HepG2 (cell line): ENCODE results near the gene CLIC3. TPM values are rescaled to one million over a fixed set of nuclear protein-coding genes. Genes with fewer than 3 reads are reported as not detected.

ENCODE experiments used
- ATAC-seq: fragments of 200-7000 bp; cut with Tn5 transposase; 3 replicates; pipeline ENCODE4 v1.9.1; 2020; ENCODE audit warnings: mild to moderate bottlenecking, moderate library complexity
- BruUV-seq: library from RNA; stranded (reverse); fragments of 400-500 nt; replicated peaks from 2 replicates; lab custom pipeline; 2021; lab: Mats Ljungman, UMichigan
- CTCF ChIA-PET: fragments of 300-600 bp; formaldehyde crosslinking; extraction: SDS; loops from one replicate; lab custom pipeline; 2021; ENCODE audit warnings: low total read pairs, inconsistent platforms, low intra/inter-chr PET ratio; lab: Yijun Ruan, JAX
- POLR2A ChIA-PET: fragments of 350-600 bp; sonication (Branson Sonifier 250); formaldehyde crosslinking; loops from one replicate; lab custom pipeline; 2020; ENCODE audit warnings: antibody characterized with exemption, inconsistent platforms; lab: Yijun Ruan, JAX
- DNase-seq: peaks from one replicate; pipeline ENCODE4 v3.0.0-alpha.2; 2015; ENCODE audit warnings: low spot score
- FAIRE-seq: peaks from 3 replicates; lab custom pipeline; 2011; peaks lifted over from hg19 to GRCh38; lab: Jason Lieb, UNC
- H2AFZ ChIP-seq: one replicate; pipeline ENCODE4 v1.6.1; 2011; ENCODE audit warnings: low read length, inconsistent platforms
- H3K27ac ChIP-seq: fragments of 300-600 bp; 3 replicates; pipeline ENCODE4 v1.8.0; 2011; ENCODE audit warnings: mixed run types, mild to moderate bottlenecking, mixed read lengths, low read length, inconsistent platforms; ENCODE audit not compliant: insufficient read depth; ENCODE audit errors: extremely low read length
- H3K27me3 ChIP-seq, 2 experiments: fragments of 200-600 bp in 1 of 2; 2 replicates in 1 of 2; 3 replicates in 1 of 2; pipeline versions ENCODE4 v1.6.0 to v1.8.0; 2011; ENCODE audit warnings: low read length in 2 of 2, mild to moderate bottlenecking in 2 of 2, moderate library complexity in 2 of 2, inconsistent platforms in 1 of 2; ENCODE audit not compliant: insufficient read depth in 2 of 2, control insufficient read depth in 1 of 2
- H3K36me3 ChIP-seq, 2 experiments: fragments of 200-600 bp in 1 of 2; replicated peaks in 1 of 2; 2 replicates in 1 of 2; 3 replicates in 1 of 2; pipeline versions ENCODE4 v1.5.1 to v1.8.0; 2011; ENCODE audit warnings: low read length in 2 of 2, inconsistent platforms in 1 of 2; ENCODE audit not compliant: insufficient read depth in 2 of 2, control insufficient read depth in 1 of 2
- H3K4me1 ChIP-seq: 2 replicates; pipeline ENCODE4 v1.5.1; 2012; ENCODE audit warnings: low read length, inconsistent platforms; ENCODE audit not compliant: insufficient read depth
- H3K4me2 ChIP-seq: 2 replicates; pipeline ENCODE4 v1.6.0; 2011; ENCODE audit warnings: low read depth, low read length, inconsistent platforms
- H3K4me3 ChIP-seq, 3 experiments: fragments of 200-600 bp in 1 of 3; sonication (generic), shearing (Covaris generic) in 1 of 3; replicated peaks in 1 of 3; 2 replicates each; pipeline ENCODE4 v1.5.1; 2011 to 2016; ENCODE audit warnings: low read length in 3 of 3, inconsistent platforms in 2 of 3, low read depth in 2 of 3, mild to moderate bottlenecking in 2 of 3, control low read depth in 1 of 3, mixed read lengths in 1 of 3; ENCODE audit not compliant: insufficient read depth in 1 of 3
- H3K79me2 ChIP-seq: one replicate; pipeline ENCODE4 v1.6.1; 2011; ENCODE audit warnings: low read length, inconsistent platforms; ENCODE audit not compliant: insufficient read depth
- H3K9ac ChIP-seq: 2 replicates; pipeline ENCODE4 v1.6.0; 2011; ENCODE audit warnings: mild to moderate bottlenecking, low read depth, low read length, inconsistent platforms; ENCODE audit not compliant: insufficient read depth
- H3K9me3 ChIP-seq: 2 replicates; pipeline ENCODE4 v1.5.1; 2012; ENCODE audit warnings: mild to moderate bottlenecking, low read length
- H4K20me1 ChIP-seq: 2 replicates; pipeline ENCODE4 v1.6.0; 2011; ENCODE audit warnings: inconsistent platforms, mild to moderate bottlenecking, low read length, moderate library complexity; ENCODE audit not compliant: insufficient read depth
- ARID4A ChIP-seq: sonication (generic); formaldehyde crosslinking; IDR thresholded peaks from 2 replicates; pipeline ENCODE4 v1.5.0; 2020; ENCODE audit warnings: mild to moderate bottlenecking, missing genetic modification reagents, borderline replicate concordance
- JUND ChIP-seq: sonication (generic); formaldehyde crosslinking; IDR thresholded peaks from 2 replicates; pipeline ENCODE4 v1.8.0; 2022; ENCODE audit warnings: mild to moderate bottlenecking, missing genetic modification reagents
- MXD1 ChIP-seq: sonication (generic); formaldehyde crosslinking; IDR thresholded peaks from 2 replicates; pipeline ENCODE4 v1.4.0; 2020; ENCODE audit warnings: mild to moderate bottlenecking, missing genetic modification reagents
- MZF1 ChIP-seq: sonication (generic); formaldehyde crosslinking; IDR thresholded peaks from 2 replicates; pipeline ENCODE4 v1.8.1; 2023; ENCODE audit warnings: mild to moderate bottlenecking, missing genetic modification reagents, borderline replicate concordance
- NFKBIZ ChIP-seq: IDR thresholded peaks from 2 replicates; pipeline ENCODE4 v1.6.1; 2018; ENCODE audit warnings: missing genetic modification reagents, missing compliant biosample characterization
- PHF21A ChIP-seq: sonication (generic); formaldehyde crosslinking; IDR thresholded peaks from 2 replicates; pipeline ENCODE4 v1.5.0; 2020; ENCODE audit warnings: mild to moderate bottlenecking, missing genetic modification reagents
- PPARG ChIP-seq: conservative IDR thresholded peaks from 2 replicates; pipeline ENCODE4 v1.6.1; 2016; ENCODE audit warnings: missing biosample characterization, missing genetic modification reagents
- RAD51 ChIP-seq: fragments of 450-650 bp; IDR thresholded peaks from 2 replicates; pipeline ENCODE4 v1.6.1; 2016; ENCODE audit warnings: borderline replicate concordance
- SAP130 ChIP-seq: IDR thresholded peaks from 2 replicates; pipeline ENCODE4 v1.6.1; 2016; ENCODE audit warnings: low read depth
- TCF12 ChIP-seq, 2 experiments: fragments of 450-650 bp in 1 of 2; sonication (generic) in 1 of 2; formaldehyde crosslinking in 1 of 2; IDR thresholded peaks; 2 replicates each; pipeline versions ENCODE4 v1.6.1 to v1.8.0; 2017 to 2022; ENCODE audit warnings: antibody characterized with exemption in 1 of 2, mild to moderate bottlenecking in 1 of 2, missing genetic modification reagents in 1 of 2, moderate library complexity in 1 of 2
- THAP7 ChIP-seq: sonication (generic); formaldehyde crosslinking; IDR thresholded peaks from 2 replicates; pipeline ENCODE4 v1.8.1; 2023; ENCODE audit warnings: mild to moderate bottlenecking, missing genetic modification reagents
- TMF1 ChIP-seq: sonication (generic); formaldehyde crosslinking; IDR thresholded peaks from 2 replicates; pipeline ENCODE4 v1.8.1; 2022; ENCODE audit warnings: low read depth, missing genetic modification reagents
- ZFP37 ChIP-seq: sonication (generic); formaldehyde crosslinking; IDR thresholded peaks from 2 replicates; pipeline ENCODE4 v1.4.0; 2020; ENCODE audit warnings: missing genetic modification reagents, borderline replicate concordance
- ZNF232 ChIP-seq: sonication (generic); formaldehyde crosslinking; IDR thresholded peaks from 2 replicates; pipeline ENCODE4 v1.4.0; 2020; ENCODE audit warnings: missing genetic modification reagents, borderline replicate concordance
- ZNF451 ChIP-seq: sonication (generic); formaldehyde crosslinking; IDR thresholded peaks from 2 replicates; pipeline ENCODE4 v1.5.0; 2020; ENCODE audit warnings: mild to moderate bottlenecking, missing genetic modification reagents
- ZNF605 ChIP-seq: sonication (generic); formaldehyde crosslinking; IDR thresholded peaks from 2 replicates; pipeline ENCODE4 v1.8.0; 2022; ENCODE audit warnings: mild to moderate bottlenecking, missing genetic modification reagents
- WGBS: methylation state at CpG from one replicate; pipeline ENCODE4 v1.1.6; 2017; ENCODE audit warnings: low lambda C conversion rate; 5-methylcytosine and 5-hydroxymethylcytosine counted together
- in situ Hi-C: cut with HindIII; loops from 2 replicates; pipeline ENCODE4 v1.10.0; 2017; ENCODE audit warnings: low pct_unique_long_range_greater_than_20kb; ENCODE audit not compliant: extremely low pct_ligation_motif_present
- intact Hi-C: fragments of 100-400 bp; cut with micrococcal nuclease; formaldehyde crosslinking; loops from one replicate; pipeline ENCODE4 v1.10.0; 2022; ENCODE audit not compliant: unreplicated experiment
- polyA plus RNA-seq, 8 experiments: library from polyadenylated mRNA; depleted of rRNA in 3 of 8; stranded (reverse) in 7 of 8; unstranded in 1 of 8; fragments of >200 nt; fragmentation: Illumina TruSeq in 4 of 8; extraction: Trizol in 4 of 8; gene quantifications; 2 replicates each; pipeline versions ENCODE4 v1.2.1 to v1.2.3, GENCODE V29; 2011 to 2016; ENCODE audit warnings: low read depth in 4 of 8, missing spikeins in 1 of 8, mixed read lengths in 1 of 8; ENCODE audit not compliant: insufficient read depth in 1 of 8
- total RNA-seq, 5 experiments: library from RNA; depleted of rRNA; stranded (reverse); fragments of >200 nt; fragmentation: Illumina TruSeq; extraction: Trizol; gene quantifications; 2 replicates each; pipeline ENCODE4 v1.2.3, GENCODE V29; 2016; ENCODE audit warnings: low read depth in 1 of 5
- TF ChIP-seq, protein P1 (sequence below): sonication (generic); formaldehyde crosslinking; IDR thresholded peaks from 2 replicates; pipeline ENCODE4 v1.4.0; 2020; ENCODE audit warnings: missing genetic modification reagents, borderline replicate concordance

The CLIC3 gene
- total and polyA plus RNA-seq, 2 of the 13 experiments (the other 11 are each of a cell fraction or from before 2014, with no cell fraction given): 0.51 to 1.5 TPM

DNA sequence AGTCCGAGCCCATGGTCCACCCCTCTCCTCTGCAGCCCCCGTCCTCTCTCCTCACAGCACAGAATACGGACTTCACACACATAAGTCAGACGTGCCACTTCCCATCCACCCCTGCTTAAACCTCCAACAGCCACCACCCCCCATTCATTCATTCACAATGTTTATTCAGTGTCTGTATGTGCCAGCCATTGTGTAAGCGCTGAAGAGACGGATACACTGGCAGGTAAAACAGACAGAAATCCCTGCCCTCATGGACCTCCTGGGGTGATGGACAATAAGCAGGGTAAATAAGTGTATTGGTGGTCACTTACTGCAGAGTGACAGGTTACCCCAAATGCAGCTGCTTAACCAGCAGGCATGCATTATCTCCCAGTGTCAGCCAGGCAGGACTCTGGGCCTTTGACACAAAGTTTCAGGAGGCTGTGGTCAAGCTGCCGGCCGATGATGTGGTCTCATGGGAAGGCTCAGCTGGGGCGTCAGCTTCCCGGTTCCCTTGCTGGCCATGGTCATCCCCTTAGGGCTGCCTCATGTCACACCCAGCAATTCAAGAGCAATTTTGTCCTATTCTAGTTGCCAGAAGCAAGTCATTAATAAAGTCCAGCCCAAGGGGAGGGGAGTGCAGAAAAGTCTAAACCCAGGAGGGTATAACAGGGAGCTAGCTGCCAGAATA is 6.0 kb downstream of the CLIC3 start:
- Histone ChIP-seq H4K20me1 (no peaks in the 10 kb centered on the region), H2AFZ (no peak overlapping the region), H3K4me3 (no peak overlapping the region), H3K27ac (no peak overlapping the region), H3K79me2 (peaks cover 5% of the 10 kb centered on the region), H3K9me3 (no peaks in the 10 kb centered on the region), H3K27me3 (peaks cover 3 to 15% of the 10 kb centered on the region in 2 experiments; a peak in 3 of 5 replicates), H3K9ac (no peak overlapping the region), H3K4me2 (peak overlapping the region; percentile 25), H3K36me3 (no peaks in the 10 kb centered on the region), H3K4me1 (peaks cover 48% of the 10 kb centered on the region)
- 16% methylated on average over 8 of the region's 10 CpGs for WGBS
- no peak for ATAC-seq
- POLR2A ChIA-PET: no interaction called here
- in situ Hi-C loops: no loop called here
- FAIRE-seq: no peak
- BruUV-seq: no TSS peak
- CTCF ChIA-PET: no interaction called here
- DNase-seq: peak; percentile 72
- intact Hi-C loops: no loop called here
- no peak for TF ChIP-seq TMF1 (CRISPR knock-in tag)
- TF ChIP-seq ZNF605 (CRISPR knock-in tag): no peak
- TF ChIP-seq MXD1 (CRISPR knock-in tag): no peak
- TF ChIP-seq NFKBIZ (CRISPR knock-in tag): no peak
- TF ChIP-seq ZNF232: no peak
- no peak for TF ChIP-seq JUND
- TF ChIP-seq TCF12 (IDR thresholded peaks at IDR 0.05): no peak
- TF ChIP-seq TCF12 (CRISPR knock-in tag; IDR thresholded peaks at IDR 0.05): no peak
- no peak for TF ChIP-seq THAP7 (CRISPR knock-in tag)
- TF ChIP-seq ZFP37 (CRISPR knock-in tag): no peak
- no peak for TF ChIP-seq RAD51
- no peak for TF ChIP-seq PPARG (CRISPR knock-in tag)
- TF ChIP-seq MZF1 (CRISPR knock-in tag): no peak
- peak; percentile 38 for TF ChIP-seq ARID4A (CRISPR knock-in tag)
- no peak for TF ChIP-seq PHF21A
- TF ChIP-seq SAP130 (CRISPR knock-in tag): peak; percentile 62
- no peak for TF ChIP-seq ZNF451 (CRISPR knock-in tag)
- TF ChIP-seq, protein P1, sequence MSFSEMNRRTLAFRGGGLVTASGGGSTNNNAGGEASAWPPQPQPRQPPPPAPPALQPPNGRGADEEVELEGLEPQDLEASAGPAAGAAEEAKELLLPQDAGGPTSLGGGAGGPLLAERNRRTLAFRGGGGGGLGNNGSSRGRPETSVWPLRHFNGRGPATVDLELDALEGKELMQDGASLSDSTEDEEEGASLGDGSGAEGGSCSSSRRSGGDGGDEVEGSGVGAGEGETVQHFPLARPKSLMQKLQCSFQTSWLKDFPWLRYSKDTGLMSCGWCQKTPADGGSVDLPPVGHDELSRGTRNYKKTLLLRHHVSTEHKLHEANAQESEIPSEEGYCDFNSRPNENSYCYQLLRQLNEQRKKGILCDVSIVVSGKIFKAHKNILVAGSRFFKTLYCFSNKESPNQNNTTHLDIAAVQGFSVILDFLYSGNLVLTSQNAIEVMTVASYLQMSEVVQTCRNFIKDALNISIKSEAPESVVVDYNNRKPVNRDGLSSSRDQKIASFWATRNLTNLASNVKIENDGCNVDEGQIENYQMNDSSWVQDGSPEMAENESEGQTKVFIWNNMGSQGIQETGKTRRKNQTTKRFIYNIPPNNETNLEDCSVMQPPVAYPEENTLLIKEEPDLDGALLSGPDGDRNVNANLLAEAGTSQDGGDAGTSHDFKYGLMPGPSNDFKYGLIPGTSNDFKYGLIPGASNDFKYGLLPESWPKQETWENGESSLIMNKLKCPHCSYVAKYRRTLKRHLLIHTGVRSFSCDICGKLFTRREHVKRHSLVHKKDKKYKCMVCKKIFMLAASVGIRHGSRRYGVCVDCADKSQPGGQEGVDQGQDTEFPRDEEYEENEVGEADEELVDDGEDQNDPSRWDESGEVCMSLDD (CRISPR knock-in tag): no peak
